K562 (cell line): Measurements from ENCODE around the gene SCAMP5. TPM values are rescaled to one million over a fixed set of nuclear protein-coding genes. Genes with fewer than 3 reads are reported as not detected.
A peak's percentile ranks its signal among the peaks of the same experiment; 100 is the strongest.

ENCODE experiments used
- CCNT2 ChIP-seq: IDR thresholded peaks from 2 replicates; pipeline ENCODE4 v1.6.1; 2011; ENCODE audit warnings: borderline replicate concordance, low read depth, mild to moderate bottlenecking, moderate library complexity, mixed read lengths, low read length; ENCODE audit not compliant: insufficient read length; ENCODE audit errors: extremely low read depth
- DACH1 ChIP-seq: fragments of 450-650 bp; IDR thresholded peaks from 2 replicates; pipeline ENCODE4 v1.6.1; 2018; ENCODE audit not compliant: partially characterized antibody
- FOXA3 ChIP-seq, 2 experiments: fragments of 450-650 bp in 1 of 2; sonication (generic) in 1 of 2; formaldehyde crosslinking; IDR thresholded peaks in 1 of 2; conservative IDR thresholded peaks in 1 of 2; 2 replicates each; pipeline versions ENCODE4 v1.4.0 to v1.8.0; 2020 to 2022; ENCODE audit warnings: mild to moderate bottlenecking in 2 of 2, missing genetic modification reagents in 1 of 2
- HNRNPH1 ChIP-seq: fragments of 200-400 bp; formaldehyde crosslinking; optimal IDR thresholded peaks from 2 replicates; pipeline ENCODE3; 2017; ENCODE audit warnings: low read depth, mild to moderate bottlenecking, low read length, moderate library complexity
- HNRNPK ChIP-seq: fragments of 200-400 bp; formaldehyde crosslinking; IDR thresholded peaks from one replicate; pipeline ENCODE4 v1.6.1; 2018; ENCODE audit warnings: mild to moderate bottlenecking, low read depth, low read length; ENCODE audit not compliant: poor library complexity, severe bottlenecking
- KLF6 ChIP-seq: fragments of 250-450 bp; sonication (Bioruptor Pico); IDR thresholded peaks from 2 replicates; pipeline ENCODE4 v1.4.0; 2020; ENCODE audit warnings: mild to moderate bottlenecking, moderate library complexity, borderline replicate concordance
- LEF1 ChIP-seq: fragments of 450-650 bp; IDR thresholded peaks from 2 replicates; pipeline ENCODE4 v1.6.1; 2016; ENCODE audit warnings: mild to moderate bottlenecking
- MAFF ChIP-seq: IDR thresholded peaks from 2 replicates; pipeline ENCODE4 v1.6.1; 2012; ENCODE audit warnings: low read length, improper control_type of control experiment
- MEF2D ChIP-seq: conservative IDR thresholded peaks from 2 replicates; pipeline ENCODE4 v1.6.1; 2016; ENCODE audit warnings: low read depth, missing genetic modification characterization, missing compliant biosample characterization
- NBN ChIP-seq: fragments of 450-650 bp; IDR thresholded peaks from 2 replicates; pipeline ENCODE4 v1.6.1; 2016; ENCODE audit warnings: low read depth, mild to moderate bottlenecking
- NEUROD1 ChIP-seq: fragments of 150-350 bp; IDR thresholded peaks from 2 replicates; pipeline ENCODE4 v1.6.1; 2014; ENCODE audit warnings: borderline replicate concordance, low read length, low read depth; ENCODE audit not compliant: partially characterized antibody
- NFXL1 ChIP-seq: fragments of 450-650 bp; formaldehyde crosslinking; IDR thresholded peaks from 2 replicates; pipeline ENCODE4 v1.4.0; 2021; ENCODE audit warnings: mild to moderate bottlenecking
- REST ChIP-seq, 2 experiments: fragments of 450-650 bp; formaldehyde crosslinking in 1 of 2; IDR thresholded peaks; 2 replicates each; pipeline versions ENCODE4 v1.4.0 to v1.6.1; 2014 to 2020; ENCODE audit warnings: mild to moderate bottlenecking in 2 of 2, borderline replicate concordance in 1 of 2, low read depth in 1 of 2
- STAG1 ChIP-seq: sonication (generic); formaldehyde crosslinking; IDR thresholded peaks from 2 replicates; pipeline ENCODE4 v1.5.0; 2020; ENCODE audit warnings: missing genetic modification reagents, borderline replicate concordance
- SUPT5H ChIP-seq: fragments of 450-650 bp; IDR thresholded peaks from 2 replicates; pipeline ENCODE4 v1.6.1; 2016
- TEAD2 ChIP-seq: fragments of 450-650 bp; IDR thresholded peaks from 2 replicates; pipeline ENCODE4 v1.6.1; 2016; ENCODE audit warnings: missing genetic modification characterization, control low read depth, missing compliant biosample characterization
- TGIF2 ChIP-seq: sonication (generic); formaldehyde crosslinking; IDR thresholded peaks from 2 replicates; pipeline ENCODE4 v1.8.1; 2022; ENCODE audit warnings: mild to moderate bottlenecking, missing genetic modification reagents, moderate library complexity
- ZBTB12 ChIP-seq: fragments of 250-450 bp; sonication (Bioruptor Pico); IDR thresholded peaks from 2 replicates; pipeline ENCODE4 v1.4.0; 2020
- polyA plus RNA-seq, 8 experiments: library from polyadenylated mRNA; depleted of rRNA in 4 of 8; stranded (reverse) in 5 of 8; unstranded in 3 of 8; fragments of >200 nt; fragmentation: Nextera tagmentation in 2 of 8; fragmentation: Illumina TruSeq in 1 of 8; extraction: Ambion mirVana in 2 of 8; extraction: Trizol in 1 of 8; gene quantifications; 2 replicates each; pipeline versions ENCODE4 v1.2.1 to v1.2.3, GENCODE V29; 2011 to 2014; ENCODE audit warnings: inconsistent platforms in 1 of 8, missing spikeins in 1 of 8
- total RNA-seq, 7 experiments: library from RNA; depleted of rRNA in 6 of 7; stranded (reverse); fragments of >200 nt in 6 of 7; fragmentation: Illumina TruSeq in 2 of 7; extraction: Trizol in 2 of 7; gene quantifications; 2 replicates each; pipeline versions ENCODE4 v1.2.1 to v1.2.3, GENCODE V29; 2011 to 2021; ENCODE audit warnings: low replicate concordance in 1 of 7

The SCAMP5 gene
- total and polyA plus RNA-seq, 9 of the 15 experiments (the other 6 are each of a cell fraction or from before 2014, with no cell fraction given) = 0.09 to 0.29 (median 0.19) TPM; not detected in 5

GRCh38 chr15:75065851-75066509 is 70.6 kb downstream of the SCAMP5 start (continued):
- TF ChIP-seq REST (IDR thresholded peaks at IDR 0.05; ENCODE audit: borderline replicate concordance) = no peak; the same call in 1 of the 2 replicates
- no peak for TF ChIP-seq REST (CRISPR knock-in tag; IDR thresholded peaks at IDR 0.05; ENCODE audit: low read depth)
- peak; percentile 85; the same call in 1 of the 2 replicates for TF ChIP-seq KLF6
- TF ChIP-seq ZBTB12 (CRISPR knock-in tag) = 0 out of 2 replicates have a peak, but pooled peaks have one; percentile 26
- no peak for TF ChIP-seq NFXL1 (CRISPR knock-in tag)
- peak; percentile 55; the same call in 1 of the 2 replicates for TF ChIP-seq MAFF
- TF ChIP-seq HNRNPH1 = no peak
- TF ChIP-seq HNRNPK = no peak
- peak; percentile 99 for TF ChIP-seq CCNT2
- peak; percentile 95 for TF ChIP-seq TEAD2
- TF ChIP-seq LEF1 = peak; percentile 98
- TF ChIP-seq FOXA3 (CRISPR knock-in tag; conservative IDR thresholded peaks at IDR 0.05 in 1 of 2, IDR thresholded peaks at IDR 0.05 in 1 of 2) = 0 out of 4 replicates have a peak, but pooled peaks have one; percentile 4 to 54
- no peak for TF ChIP-seq TGIF2 (CRISPR knock-in tag)
- TF ChIP-seq NEUROD1 = peak; percentile 85
- TF ChIP-seq NBN = peak; percentile 99
- TF ChIP-seq SUPT5H = no peak
- peak; percentile 99 for TF ChIP-seq MEF2D (tag)
- no peak for TF ChIP-seq STAG1 (CRISPR knock-in tag)
- TF ChIP-seq DACH1 = peak; percentile 83
